ENCODE results near the gene NEK6.

GRCh38 chr9:124355039-124355940 is 97.5 kb downstream of the NEK6 start:
- TF ChIP-seq CTCF (conservative IDR thresholded peaks at IDR 0.05): no peak
- TF ChIP-seq ZFX (IDR thresholded peaks at IDR 0.05): no peak

All from C4-2B (cell line).